GM23338 (cell line): ENCODE data around the gene PNPLA3. TPM values are rescaled to one million over a fixed set of nuclear protein-coding genes. Genes with fewer than 3 reads are reported as not detected.
A peak's percentile ranks its signal among the peaks of the same experiment; 100 is the strongest.

Experiments used
- ATAC-seq: fragments of 200-7000 bp; cut with Tn5 transposase; 3 replicates; pipeline ENCODE4 v1.9.1; 2020
- DNase-seq: peaks from one replicate; pipeline ENCODE4 v3.0.0-alpha.2; 2015; ENCODE audit warnings: low spot score
- H2AFZ ChIP-seq: fragments of 200-600 bp; sonication (generic); 2 replicates; pipeline ENCODE4 v1.8.0; 2016; ENCODE audit warnings: antibody characterized with exemption, mild to moderate bottlenecking, moderate library complexity
- H3F3A ChIP-seq: fragments of 200-600 bp; sonication (generic); replicated peaks from 2 replicates; pipeline ENCODE4 v1.8.0; 2017; ENCODE audit warnings: antibody characterized with exemption, mixed run types, low read depth
- H3K27ac ChIP-seq: fragments of 200-600 bp; sonication (generic); 2 replicates; pipeline ENCODE4 v1.6.1; 2016; ENCODE audit warnings: low read depth
- H3K27me3 ChIP-seq: fragments of 200-600 bp; sonication (generic); 2 replicates; pipeline ENCODE4 v1.8.0; 2016; ENCODE audit warnings: mild to moderate bottlenecking, mixed run types, moderate library complexity; ENCODE audit not compliant: insufficient read depth
- H3K36me3 ChIP-seq: fragments of 200-600 bp; sonication (generic); 2 replicates; pipeline ENCODE4 v1.8.0; 2016; ENCODE audit warnings: mild to moderate bottlenecking; ENCODE audit not compliant: insufficient read depth
- H3K4me1 ChIP-seq: fragments of 200-600 bp; sonication (generic); 2 replicates; pipeline ENCODE4 v1.8.0; 2016; ENCODE audit warnings: mild to moderate bottlenecking, moderate library complexity; ENCODE audit not compliant: insufficient read depth
- H3K4me2 ChIP-seq: fragments of 200-600 bp; sonication (generic); 2 replicates; pipeline ENCODE4 v1.7.1; 2017; ENCODE audit warnings: mixed run types
- H3K4me3 ChIP-seq: fragments of 200-600 bp; sonication (generic); 2 replicates; pipeline ENCODE4 v1.6.1; 2016; ENCODE audit warnings: mixed run types
- H3K79me2 ChIP-seq: fragments of 200-600 bp; sonication (generic); replicated peaks from 2 replicates; pipeline ENCODE4 v1.8.0; 2017; ENCODE audit warnings: mild to moderate bottlenecking; ENCODE audit not compliant: insufficient read depth
- H3K9me2 ChIP-seq: fragments of 200-600 bp; sonication (generic); 2 replicates; pipeline ENCODE4 v1.8.0; 2017; ENCODE audit not compliant: insufficient read depth
- H4K20me1 ChIP-seq: fragments of 200-600 bp; sonication (generic); replicated peaks from 2 replicates; pipeline ENCODE4 v1.8.0; 2017; ENCODE audit warnings: mild to moderate bottlenecking; ENCODE audit not compliant: insufficient read depth
- H3K27ac Mint-ChIP-seq: 2 replicates; pipeline ENCODE4 v1.8.0; 2020; ENCODE audit warnings: inconsistent platforms, mild to moderate bottlenecking, moderate library complexity, mixed read lengths
- H3K27me3 Mint-ChIP-seq: 3 replicates; pipeline ENCODE4 v1.8.0; 2022; ENCODE audit warnings: low read depth, mild to moderate bottlenecking, moderate library complexity, mixed read lengths, inconsistent platforms; ENCODE audit not compliant: insufficient read depth, poor library complexity
- H3K36me3 Mint-ChIP-seq: 3 replicates; pipeline ENCODE4 v1.8.0; 2021; ENCODE audit warnings: low read depth, mild to moderate bottlenecking, inconsistent platforms, moderate library complexity, mixed read lengths
- H3K4me1 Mint-ChIP-seq: 3 replicates; pipeline ENCODE4 v1.8.0; 2020; ENCODE audit warnings: mild to moderate bottlenecking, inconsistent platforms, mixed read lengths
- H3K4me3 Mint-ChIP-seq: 3 replicates; pipeline ENCODE4 v1.8.0; 2021; ENCODE audit warnings: moderate library complexity, mild to moderate bottlenecking, inconsistent platforms, mixed read lengths
- H3K9me3 Mint-ChIP-seq: 3 replicates; pipeline ENCODE4 v1.8.0; 2020; ENCODE audit warnings: moderate library complexity, mild to moderate bottlenecking, inconsistent platforms, mixed read lengths
- CREB1 ChIP-seq: fragments of 250-450 bp; sonication (Bioruptor Pico); IDR thresholded peaks from 2 replicates; pipeline ENCODE4 v1.5.0; 2020; ENCODE audit warnings: low read depth, mild to moderate bottlenecking, moderate library complexity
- CTCF ChIP-seq, 2 experiments: fragments of 200-600 bp in 1 of 2; sonication (generic) in 1 of 2; conservative IDR thresholded peaks; 2 replicates each; pipeline versions ENCODE4 v1.5.1 to v1.6.1; 2016 to 2017; ENCODE audit warnings: antibody characterized with exemption in 2 of 2, low read depth in 2 of 2, mild to moderate bottlenecking in 2 of 2, moderate library complexity in 1 of 2
- ETS1 ChIP-seq: IDR thresholded peaks from 2 replicates; pipeline ENCODE4 v1.6.1; 2016; ENCODE audit warnings: antibody characterized with exemption
- JUNB ChIP-seq: IDR thresholded peaks from one replicate; pipeline ENCODE4 v1.6.1; 2016; ENCODE audit warnings: antibody characterized with exemption; ENCODE audit not compliant: unreplicated experiment
- POLR2AphosphoS5 ChIP-seq: IDR thresholded peaks from 2 replicates; pipeline ENCODE4 v1.6.1; 2016; ENCODE audit warnings: antibody characterized with exemption, low read depth
- REST ChIP-seq: IDR thresholded peaks from one replicate; pipeline ENCODE4 v1.6.1; 2018; ENCODE audit warnings: antibody characterized with exemption; ENCODE audit not compliant: unreplicated experiment
- STAT1 ChIP-seq: IDR thresholded peaks from one replicate; pipeline ENCODE4 v1.6.1; 2016; ENCODE audit warnings: antibody characterized with exemption; ENCODE audit not compliant: unreplicated experiment
- ZNF331 ChIP-seq: fragments of 250-450 bp; sonication (Bioruptor Pico); IDR thresholded peaks from 2 replicates; pipeline ENCODE4 v1.5.0; 2020; ENCODE audit warnings: low read depth, mild to moderate bottlenecking, moderate library complexity
- polyA plus RNA-seq: library from polyadenylated mRNA; unstranded; fragments of >200 nt; fragmentation: Nextera tagmentation; extraction: Ambion mirVana; gene quantifications from 2 replicates; pipeline ENCODE4 v1.2.1, GENCODE V29; 2016
- total RNA-seq: library from RNA; depleted of rRNA; stranded (reverse); fragments of >200 nt; shearing (Covaris generic); gene quantifications from 2 replicates; pipeline ENCODE4 v1.2.3, GENCODE V29; 2014

The PNPLA3 gene
- total and polyA plus RNA-seq, 2 experiments from 2014 or later = 17.7 to 23.4 TPM

GRCh38 chr22:43945632-43946383 is 22.2 kb downstream of the PNPLA3 start:
- Histone ChIP-seq H4K20me1 (no peaks in the 10 kb centered on the region; the same call in none of the 2 replicates), H3K27ac (no peak overlapping the region), H3K4me3 (no peak overlapping the region), H3K4me2 (no peak overlapping the region), H3F3A (no peaks in the 10 kb centered on the region; the same call in 1 of the 2 replicates), H3K36me3 (peaks cover 19% of the 10 kb centered on the region), H3K27me3 (no peaks in the 10 kb centered on the region), H3K79me2 (no peaks in the 10 kb centered on the region), H2AFZ (no peak overlapping the region), H3K4me1 (no peaks in the 10 kb centered on the region), H3K9me2 (no peaks in the 10 kb centered on the region)
- Mint-ChIP-seq H3K36me3 (peaks cover 57% of the 10 kb centered on the region), H3K4me3 (no peak overlapping the region), H3K27ac (no peak overlapping the region), H3K4me1 (no peaks in the 10 kb centered on the region; the same call in 2 of the 3 replicates), H3K9me3 (peaks cover 4% of the 10 kb centered on the region; the same call in 1 of the 3 replicates), H3K27me3 (peaks cover 4% of the 10 kb centered on the region)
- DNase-seq = peak; percentile 81
- TF ChIP-seq POLR2AphosphoS5 = no peak
- no peak for TF ChIP-seq JUNB
- peak; percentile 71 to 89 for TF ChIP-seq CTCF (conservative IDR thresholded peaks at IDR 0.05; ENCODE audit: low read depth in 2 of 2)
- ATAC-seq = peak; percentile 99

DNA sequence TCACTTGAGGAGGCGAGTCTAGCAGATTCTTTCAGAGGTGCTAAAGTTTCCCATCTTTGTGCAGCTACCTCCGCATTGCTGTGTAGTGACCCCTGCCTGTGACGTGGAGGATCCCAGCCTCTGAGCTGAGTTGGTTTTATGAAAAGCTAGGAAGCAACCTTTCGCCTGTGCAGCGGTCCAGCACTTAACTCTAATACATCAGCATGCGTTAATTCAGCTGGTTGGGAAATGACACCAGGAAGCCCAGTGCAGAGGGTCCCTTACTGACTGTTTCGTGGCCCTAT is 22.7 kb downstream of the PNPLA3 start:
- no peaks in the 10 kb centered on the region for H3K4me1 ChIP-seq
- peaks cover 17% of the 10 kb centered on the region for H3K36me3 ChIP-seq
- no peaks in the 10 kb centered on the region for H3K79me2 ChIP-seq
- no peak overlapping the region for H3K4me2 ChIP-seq
- Mint-ChIP-seq H3K36me3 (peaks cover 54% of the 10 kb centered on the region), H3K27me3 (peaks cover 4% of the 10 kb centered on the region), H3K4me1 (no peaks in the 10 kb centered on the region; the same call in 2 of the 3 replicates), H3K27ac (0 out of 2 replicates have a peak overlapping the region, but pooled peaks have one; percentile 6), H3K9me3 (peaks cover 4% of the 10 kb centered on the region; the same call in 1 of the 3 replicates), H3K4me3 (no peak overlapping the region)
- no peaks in the 10 kb centered on the region; the same call in none of the 2 replicates for H4K20me1 ChIP-seq
- peak; percentile 15; the same call in 1 of the 3 replicates for ATAC-seq
- no peaks in the 10 kb centered on the region for H3K9me2 ChIP-seq
- no peak overlapping the region for H3K27ac ChIP-seq
- no peaks in the 10 kb centered on the region; the same call in 1 of the 2 replicates for H3F3A ChIP-seq
- DNase-seq = no peak
- H3K27me3 ChIP-seq = no peaks in the 10 kb centered on the region
- no peak overlapping the region for H3K4me3 ChIP-seq
- H2AFZ ChIP-seq = no peak overlapping the region
- TF ChIP-seq ZNF331 (CRISPR knock-in tag) (no peak), JUNB (no peak), CREB1 (no peak), POLR2AphosphoS5 (no peak), STAT1 (no peak), ETS1 (no peak), REST (no peak)
